Neural progenitor cell (in vitro differentiated cells): Measurements from ENCODE around the gene FAIM.

ENCODE experiments used
- CTCF ChIP-seq: fragments of 200-600 bp; sonication (generic); IDR thresholded peaks from 2 replicates; pipeline ENCODE4 v1.5.1; 2017; ENCODE audit warnings: antibody characterized with exemption, mild to moderate bottlenecking
- EZH2 ChIP-seq: fragments of 200-600 bp; sonication (generic); IDR thresholded peaks from 2 replicates; pipeline ENCODE4 v1.6.1; 2017; ENCODE audit warnings: antibody characterized with exemption, mild to moderate bottlenecking, moderate library complexity
- EZH2phosphoT487 ChIP-seq: fragments of 200-600 bp; sonication (generic); IDR thresholded peaks from 2 replicates; pipeline ENCODE4 v1.6.1; 2017; ENCODE audit warnings: antibody characterized with exemption

- TF ChIP-seq CTCF (no peak), EZH2phosphoT487 (no peak), EZH2 (no peak)
These were observed 61.8 kb downstream of the FAIM start for GRCh38 chr3:138670407-138670806.
